Stimulated activated CD8-positive, alpha-beta memory T cell treated with anti-CD3 and anti-CD28 coated beads, Interleukin-2, amount 100 ng/mL, for 48 hours (primary cell): Measurements from ENCODE around the gene ANGPTL8.

Experiments
- DNase-seq, 2 donors: peaks; one replicate each; pipeline ENCODE4 v3.0.0-alpha.2; 2020; ENCODE audit warnings: low read depth in 2 of 2

The ANGPTL8 gene

DNA sequence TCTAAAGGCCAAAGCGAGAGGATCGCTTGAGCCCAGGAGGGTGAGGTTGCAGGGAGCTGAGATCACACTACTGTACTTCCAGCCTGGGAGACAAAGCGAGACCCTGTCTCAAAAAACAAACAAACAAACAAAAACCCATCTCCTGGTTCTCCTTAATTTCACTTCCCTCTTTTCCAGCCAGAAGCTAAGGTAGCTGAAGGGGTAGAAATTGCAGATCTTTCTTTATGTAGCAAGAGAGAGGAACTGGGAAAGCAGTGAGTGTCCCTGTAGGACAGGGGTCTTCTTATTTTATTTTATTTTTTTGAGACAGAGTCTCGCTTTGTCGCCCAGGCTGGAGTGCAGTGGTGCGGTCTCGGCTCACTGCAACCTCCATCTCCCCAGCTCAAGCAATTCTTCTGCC lies 52.0 kb downstream of the ANGPTL8 start:
- no peak for DNase-seq
